ENCODE data around the gene ORM1.

Gene ORM1

DNA sequence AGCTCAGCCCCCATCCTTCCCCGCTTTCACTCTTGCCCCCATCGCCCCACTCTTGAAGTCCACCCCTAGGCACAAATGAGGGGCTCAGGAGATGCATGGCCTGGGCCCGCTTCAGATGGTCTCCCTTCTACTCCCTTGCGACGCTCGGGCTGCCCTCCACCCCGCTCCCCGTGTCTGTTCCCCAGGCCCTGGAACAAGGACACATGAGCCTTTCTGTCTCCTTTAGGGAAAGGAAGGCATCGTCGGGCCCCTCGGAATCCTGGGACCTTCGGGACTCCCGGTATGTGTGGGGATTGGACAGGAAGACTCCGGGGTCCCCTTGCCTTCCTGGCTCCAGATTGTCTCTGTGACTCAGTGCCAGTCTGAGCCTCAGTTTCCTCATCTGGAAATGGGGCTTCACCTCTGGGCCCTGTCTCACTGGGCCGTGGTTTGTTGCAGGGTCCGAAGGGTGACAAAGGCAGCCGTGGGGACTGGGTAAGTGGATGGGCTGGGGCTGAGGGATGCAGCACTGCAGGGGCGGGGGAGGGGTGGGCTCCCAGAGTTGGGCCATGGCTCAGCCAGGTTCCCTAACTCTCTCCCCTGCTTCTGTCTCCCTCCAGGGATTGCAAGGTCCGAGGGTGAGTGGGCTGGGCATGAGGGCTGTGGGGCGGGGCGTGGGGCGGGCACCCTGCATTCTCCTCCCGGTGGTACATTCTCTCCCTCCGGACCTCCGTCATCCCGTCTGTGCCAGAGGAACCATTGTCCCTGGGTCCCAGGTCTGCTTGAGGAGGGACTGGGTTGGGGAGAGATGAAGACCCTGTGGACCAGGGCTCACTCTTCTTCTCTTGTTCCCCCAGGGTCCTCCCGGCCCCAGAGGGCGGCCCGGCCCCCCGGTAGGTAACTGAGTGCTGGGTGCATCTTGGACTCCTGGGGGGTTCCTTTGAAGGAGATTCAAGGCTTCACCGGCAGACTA, 21.8 kb upstream of the ORM1 start:
- H3K4me3 ChIP-seq (ENCODE audit: control insufficient read depth, low read depth, low read length), result no peak overlapping the region
- TF ChIP-seq, protein P1, sequence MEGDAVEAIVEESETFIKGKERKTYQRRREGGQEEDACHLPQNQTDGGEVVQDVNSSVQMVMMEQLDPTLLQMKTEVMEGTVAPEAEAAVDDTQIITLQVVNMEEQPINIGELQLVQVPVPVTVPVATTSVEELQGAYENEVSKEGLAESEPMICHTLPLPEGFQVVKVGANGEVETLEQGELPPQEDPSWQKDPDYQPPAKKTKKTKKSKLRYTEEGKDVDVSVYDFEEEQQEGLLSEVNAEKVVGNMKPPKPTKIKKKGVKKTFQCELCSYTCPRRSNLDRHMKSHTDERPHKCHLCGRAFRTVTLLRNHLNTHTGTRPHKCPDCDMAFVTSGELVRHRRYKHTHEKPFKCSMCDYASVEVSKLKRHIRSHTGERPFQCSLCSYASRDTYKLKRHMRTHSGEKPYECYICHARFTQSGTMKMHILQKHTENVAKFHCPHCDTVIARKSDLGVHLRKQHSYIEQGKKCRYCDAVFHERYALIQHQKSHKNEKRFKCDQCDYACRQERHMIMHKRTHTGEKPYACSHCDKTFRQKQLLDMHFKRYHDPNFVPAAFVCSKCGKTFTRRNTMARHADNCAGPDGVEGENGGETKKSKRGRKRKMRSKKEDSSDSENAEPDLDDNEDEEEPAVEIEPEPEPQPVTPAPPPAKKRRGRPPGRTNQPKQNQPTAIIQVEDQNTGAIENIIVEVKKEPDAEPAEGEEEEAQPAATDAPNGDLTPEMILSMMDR (IDR thresholded peaks at IDR 0.05; ENCODE audit: control insufficient read depth, insufficient read depth, low read depth, low read length, missing control alignments), result no peak
- DNase-seq (ENCODE audit: low read depth), result no peak

DNA sequence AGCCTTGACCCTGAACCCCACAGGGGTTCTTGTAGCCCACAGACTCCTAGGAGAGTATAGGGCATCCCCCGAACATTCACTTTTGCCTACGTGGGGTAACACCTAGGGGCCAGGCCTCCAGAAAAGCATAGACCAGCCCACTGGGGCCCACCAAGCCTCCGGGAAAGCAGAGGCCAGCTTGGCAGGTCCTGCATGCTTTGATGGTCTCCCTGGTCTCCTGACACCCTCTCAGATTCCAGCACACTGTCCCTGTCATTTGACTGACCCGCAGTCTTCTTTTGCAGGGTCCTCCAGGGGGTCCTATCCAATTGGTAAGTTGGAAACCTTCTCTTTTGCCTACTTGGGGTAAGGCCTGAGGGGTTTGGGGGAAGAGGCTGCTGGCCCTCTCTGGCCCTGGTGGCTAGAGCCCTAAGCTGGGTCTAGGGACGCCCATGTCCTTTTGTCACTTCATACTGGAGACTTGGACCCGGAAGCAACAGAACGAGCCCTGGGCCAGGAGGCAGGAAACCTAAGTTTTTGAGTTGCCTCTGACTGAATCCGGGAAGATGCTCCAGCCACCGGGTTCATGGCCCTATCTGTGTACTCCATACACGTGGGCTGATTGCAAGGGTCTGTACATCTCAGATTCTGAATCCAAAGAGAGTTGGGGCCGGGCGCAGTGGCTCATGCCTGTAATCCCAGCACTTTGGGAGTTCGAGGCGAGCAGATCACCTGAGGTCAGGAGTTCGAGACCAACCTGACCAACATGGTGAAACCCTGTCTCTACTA, 20.9 kb upstream of the ORM1 start:
- no peak for DNase-seq (ENCODE audit: low read depth)
- TF ChIP-seq, protein P1 (IDR thresholded peaks at IDR 0.05; ENCODE audit: control insufficient read depth, insufficient read depth, low read depth, low read length, missing control alignments), result no peak
- H3K4me3 ChIP-seq (ENCODE audit: control insufficient read depth, low read depth, low read length), result no peak overlapping the region

DNA sequence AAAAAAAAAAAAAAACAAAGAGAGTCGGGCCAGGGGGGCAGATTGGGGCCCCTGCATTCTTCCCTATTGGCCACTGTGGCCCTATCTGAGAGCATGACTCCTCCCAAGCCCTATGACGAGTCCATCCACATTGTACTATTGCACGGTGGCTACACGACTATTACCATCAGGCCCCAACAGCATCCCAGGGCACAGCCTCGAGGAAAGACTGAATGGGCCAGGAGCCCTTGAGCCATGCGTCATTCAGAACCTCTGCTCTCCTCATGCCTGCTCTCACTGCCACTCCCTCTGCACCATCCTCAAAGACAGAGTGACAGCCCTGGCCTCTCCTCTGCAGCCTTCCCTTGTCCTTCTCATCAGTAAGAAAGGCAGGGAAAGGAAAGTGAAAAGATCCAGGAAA, 20.2 kb upstream of the ORM1 start:
- no peak for DNase-seq (ENCODE audit: low read depth)
- H3K4me3 ChIP-seq (ENCODE audit: control insufficient read depth, low read depth, low read length), result no peak overlapping the region
- TF ChIP-seq, protein P1 (IDR thresholded peaks at IDR 0.05; ENCODE audit: control insufficient read depth, insufficient read depth, low read depth, low read length, missing control alignments), result no peak

DNA sequence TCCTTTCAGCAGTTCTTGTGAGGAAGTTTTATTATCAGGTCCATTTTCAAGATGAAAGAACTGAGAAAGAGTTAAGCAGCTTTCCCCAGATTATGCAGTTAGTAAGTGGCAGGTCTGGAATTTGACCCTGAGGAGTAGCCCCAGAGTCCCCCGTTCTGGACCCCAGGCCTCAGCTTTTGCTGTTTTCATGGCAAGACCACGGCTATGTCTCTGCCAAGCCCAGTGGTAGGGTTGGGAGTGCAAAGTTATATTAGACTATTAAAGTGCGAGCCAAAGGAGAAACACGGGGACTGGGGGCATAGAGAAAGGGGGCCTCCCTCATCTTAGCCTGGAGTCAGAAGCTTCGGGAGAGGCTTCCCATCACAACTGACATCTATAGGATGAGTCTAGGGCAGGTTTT, 19.3 kb upstream of the ORM1 start:
- TF ChIP-seq, protein P1 (IDR thresholded peaks at IDR 0.05; ENCODE audit: control insufficient read depth, insufficient read depth, low read depth, low read length, missing control alignments), result no peak
- DNase-seq (ENCODE audit: low read depth), result no peak
- no peak overlapping the region for H3K4me3 ChIP-seq (ENCODE audit: control insufficient read depth, low read depth, low read length)

DNA sequence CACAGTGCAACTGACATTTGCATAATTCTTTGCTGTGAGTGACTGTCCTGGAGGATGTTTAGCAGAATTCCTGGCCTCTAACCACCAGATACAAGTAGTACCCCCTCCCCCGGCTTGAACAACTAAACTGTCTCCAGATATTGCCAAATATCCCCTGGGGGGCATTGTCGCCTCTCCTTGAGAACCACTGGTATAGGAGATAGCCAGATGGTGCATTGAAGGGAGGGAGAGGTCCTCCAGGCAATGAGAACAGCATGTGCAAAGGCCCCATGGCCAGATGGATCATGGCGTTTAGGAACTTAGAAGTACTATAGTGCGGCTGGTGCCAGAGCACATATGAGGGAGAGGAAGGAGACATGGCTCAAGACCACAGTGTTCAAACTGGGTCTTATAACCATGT, 18.9 kb upstream of the ORM1 start:
- TF ChIP-seq, protein P1 (IDR thresholded peaks at IDR 0.05; ENCODE audit: control insufficient read depth, insufficient read depth, low read depth, low read length, missing control alignments), result no peak
- no peak overlapping the region for H3K4me3 ChIP-seq (ENCODE audit: control insufficient read depth, low read depth, low read length)
- DNase-seq (ENCODE audit: low read depth), result no peak

DNA sequence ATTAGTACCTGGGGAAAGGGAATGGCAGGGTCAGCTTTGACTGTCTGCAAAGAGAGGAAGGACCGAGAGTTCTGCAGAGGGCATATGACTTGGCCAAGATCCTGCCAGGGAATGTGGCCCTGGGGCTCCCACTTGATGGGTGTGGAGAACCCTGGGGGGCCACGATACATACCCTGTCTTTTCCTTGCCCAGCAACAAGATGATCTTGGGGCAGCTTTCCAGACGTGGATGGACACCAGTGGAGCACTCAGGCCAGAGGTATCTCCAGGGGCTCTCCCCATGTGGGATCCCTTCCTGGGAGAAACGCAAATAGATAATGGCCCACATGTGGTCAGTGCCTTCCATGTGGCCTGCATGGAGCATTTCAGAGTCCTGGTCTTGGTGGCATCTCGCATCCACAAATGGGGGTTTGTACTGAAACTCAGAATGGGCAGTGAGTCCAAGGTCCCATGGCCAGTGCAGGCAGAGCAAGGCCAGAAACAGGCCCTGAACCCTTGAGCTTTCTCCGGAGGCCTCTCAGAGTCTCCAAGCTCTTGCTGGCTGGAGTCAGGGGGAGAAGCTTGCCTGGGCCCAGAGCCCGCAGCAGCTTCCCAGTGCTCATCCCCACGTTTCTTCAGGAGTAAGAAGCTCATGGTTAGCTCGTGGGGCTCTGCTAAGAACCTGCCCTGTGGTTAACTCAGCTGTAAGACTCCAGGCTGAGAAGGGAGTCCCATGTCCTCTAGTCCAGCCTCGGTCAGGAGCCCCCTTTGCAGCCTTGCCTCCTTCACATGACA, 18.3 kb upstream of the ORM1 start:
- H3K4me3 ChIP-seq (ENCODE audit: control insufficient read depth, low read depth, low read length), result no peak overlapping the region
- TF ChIP-seq, protein P1 (IDR thresholded peaks at IDR 0.05; ENCODE audit: control insufficient read depth, insufficient read depth, low read depth, low read length, missing control alignments), result no peak
- DNase-seq (ENCODE audit: low read depth), result no peak
